HG03439 (cell line): ENCODE results near the gene CCDC197.

Source experiments
- ATAC-seq: cut with Tn5 transposase; IDR thresholded peaks from one replicate; pipeline ENCODE4 v1.9.1; 2021; ENCODE audit warnings: mild to moderate bottlenecking, moderate library complexity; ENCODE audit not compliant: unreplicated experiment

CCDC197 gene

GRCh38 chr14:93960774-93961438, 36.2 kb upstream of the CCDC197 start:
- no peak for ATAC-seq

GRCh38 chr14:93961620-93962019, 35.5 kb upstream of the CCDC197 start:
- no peak for ATAC-seq

- peak; percentile 49 for ATAC-seq
These were observed 34.1 kb upstream of the CCDC197 start for GRCh38 chr14:93962701-93963601.

GRCh38 chr14:93963692-93964091, 33.4 kb upstream of the CCDC197 start:
- no peak for ATAC-seq

GRCh38 chr14:93964281-93964680, 32.8 kb upstream of the CCDC197 start:
- ATAC-seq: no peak

- no peak for ATAC-seq
These were observed 32.2 kb upstream of the CCDC197 start for GRCh38 chr14:93964820-93965286.

GRCh38 chr14:93965287-93965821, 31.7 kb upstream of the CCDC197 start:
- ATAC-seq: no peak

GRCh38 chr14:93965946-93966474, 31.1 kb upstream of the CCDC197 start:
- no peak for ATAC-seq

GRCh38 chr14:93967637-93968250, 29.4 kb upstream of the CCDC197 start:
- peak; percentile 36 for ATAC-seq

- ATAC-seq: no peak
These were observed 27.8 kb upstream of the CCDC197 start for GRCh38 chr14:93969082-93969828.

GRCh38 chr14:93970585-93970964, 26.5 kb upstream of the CCDC197 start:
- peak; percentile 33 for ATAC-seq

- ATAC-seq: peak; percentile 40
These were observed 26.0 kb upstream of the CCDC197 start for GRCh38 chr14:93970965-93971634.

GRCh38 chr14:93971635-93972027, 25.5 kb upstream of the CCDC197 start:
- ATAC-seq: no peak

GRCh38 chr14:93972618-93973205, 24.4 kb upstream of the CCDC197 start:
- ATAC-seq: no peak

- ATAC-seq: no peak
These were observed 23.5 kb upstream of the CCDC197 start for GRCh38 chr14:93973607-93974006.

- no peak for ATAC-seq
These were observed 22.8 kb upstream of the CCDC197 start for GRCh38 chr14:93974299-93974698.

GRCh38 chr14:93974833-93975232, 22.3 kb upstream of the CCDC197 start:
- ATAC-seq: no peak

GRCh38 chr14:93975791-93976476, 21.2 kb upstream of the CCDC197 start:
- ATAC-seq: peak; percentile 57
